ENCODE measurements around the gene MRGPRD. TPM values are rescaled to one million over a fixed set of nuclear protein-coding genes. Genes with fewer than 3 reads are reported as not detected.

The MRGPRD gene
- total and polyA plus RNA-seq, 2 experiments from 2014 or later, result not detected

- TF ChIP-seq REST (IDR thresholded peaks at IDR 0.05; ENCODE audit: unreplicated experiment) (no peak), POLR2AphosphoS5 (IDR thresholded peaks at IDR 0.05; ENCODE audit: low read depth) (no peak), STAT1 (IDR thresholded peaks at IDR 0.05; ENCODE audit: unreplicated experiment) (no peak), ZNF331 (CRISPR knock-in tag; IDR thresholded peaks at IDR 0.05; ENCODE audit: low read depth) (no peak), EZH2 (IDR thresholded peaks at IDR 0.05; ENCODE audit: low read depth, unreplicated experiment) (no peak), ETS1 (IDR thresholded peaks at IDR 0.05) (no peak), CTCF (conservative IDR thresholded peaks at IDR 0.05; ENCODE audit: low read depth in 2 of 2) (no peak), EZH2phosphoT487 (IDR thresholded peaks at IDR 0.05; ENCODE audit: unreplicated experiment) (no peak), NANOG (IDR thresholded peaks at IDR 0.05; ENCODE audit: borderline replicate concordance) (no peak), CREB1 (CRISPR knock-in tag; IDR thresholded peaks at IDR 0.05; ENCODE audit: low read depth) (no peak), ZNF114 (CRISPR knock-in tag; IDR thresholded peaks at IDR 0.05) (no peak), ZNF462 (CRISPR knock-in tag; IDR thresholded peaks at IDR 0.05) (no peak), JUNB (IDR thresholded peaks at IDR 0.05; ENCODE audit: unreplicated experiment) (no peak)
- Histone ChIP-seq H3F3A (replicated peaks; ENCODE audit: low read depth) (no peaks in the 10 kb centered on the region), H3K4me1 (ENCODE audit: insufficient read depth) (no peaks in the 10 kb centered on the region), H3K27me3 (ENCODE audit: insufficient read depth) (no peaks in the 10 kb centered on the region), H4K20me1 (replicated peaks; ENCODE audit: insufficient read depth) (no peaks in the 10 kb centered on the region), H3K4me2 (no peak overlapping the region), H3K27ac (ENCODE audit: low read depth) (no peak overlapping the region), H3K79me2 (replicated peaks; ENCODE audit: insufficient read depth) (no peaks in the 10 kb centered on the region), H3K36me3 (ENCODE audit: insufficient read depth) (no peaks in the 10 kb centered on the region), H2AFZ (no peak overlapping the region), H3K4me3 (no peak overlapping the region), H3K9me2 (ENCODE audit: insufficient read depth) (no peaks in the 10 kb centered on the region)
- H3K9me3 Mint-ChIP-seq, result peaks cover 12% of the 10 kb centered on the region; the same call in 2 of the 3 replicates
- H3K27me3 Mint-ChIP-seq (ENCODE audit: insufficient read depth, low read depth, poor library complexity), result peaks cover 9% of the 10 kb centered on the region
- no peaks in the 10 kb centered on the region for H3K4me1 Mint-ChIP-seq
- H3K27ac Mint-ChIP-seq, result no peak overlapping the region
- no peaks in the 10 kb centered on the region for H3K36me3 Mint-ChIP-seq (ENCODE audit: low read depth)
- no peak overlapping the region for H3K4me3 Mint-ChIP-seq
- ATAC-seq (no peak), DNase-seq (ENCODE audit: low spot score) (no peak)
Observed at GRCh38 chr11:68989936-68990606, 9.3 kb upstream of the MRGPRD start.

All from GM23338 (cell line).